HG02623 (cell line): ENCODE results near the gene IL17C.

ENCODE experiments used
- ATAC-seq: cut with Tn5 transposase; IDR thresholded peaks from one replicate; pipeline ENCODE4 v1.9.1; 2021; ENCODE audit warnings: moderate library complexity; ENCODE audit not compliant: unreplicated experiment

The IL17C gene

DNA sequence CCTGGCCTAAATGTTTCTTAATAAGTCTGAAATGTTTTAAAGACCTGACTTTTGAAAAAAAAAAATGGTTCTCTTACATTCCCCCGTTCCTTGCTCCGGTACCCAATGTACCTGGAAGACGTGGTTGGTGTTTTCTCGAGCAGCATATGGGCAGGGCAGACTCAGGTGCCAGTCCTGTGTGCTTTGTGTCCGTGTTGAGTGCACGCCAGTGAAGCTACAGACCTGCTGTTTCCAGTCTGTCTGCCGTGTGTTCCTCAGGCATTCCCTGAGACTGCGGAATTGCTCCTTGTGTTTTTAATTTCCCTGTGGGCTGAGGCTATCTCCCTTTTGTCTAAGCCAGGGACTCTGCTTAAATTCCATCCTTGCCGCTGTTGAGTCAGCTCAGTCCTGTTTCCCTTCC is 11.7 kb upstream of the IL17C start:
- ATAC-seq = no peak

DNA sequence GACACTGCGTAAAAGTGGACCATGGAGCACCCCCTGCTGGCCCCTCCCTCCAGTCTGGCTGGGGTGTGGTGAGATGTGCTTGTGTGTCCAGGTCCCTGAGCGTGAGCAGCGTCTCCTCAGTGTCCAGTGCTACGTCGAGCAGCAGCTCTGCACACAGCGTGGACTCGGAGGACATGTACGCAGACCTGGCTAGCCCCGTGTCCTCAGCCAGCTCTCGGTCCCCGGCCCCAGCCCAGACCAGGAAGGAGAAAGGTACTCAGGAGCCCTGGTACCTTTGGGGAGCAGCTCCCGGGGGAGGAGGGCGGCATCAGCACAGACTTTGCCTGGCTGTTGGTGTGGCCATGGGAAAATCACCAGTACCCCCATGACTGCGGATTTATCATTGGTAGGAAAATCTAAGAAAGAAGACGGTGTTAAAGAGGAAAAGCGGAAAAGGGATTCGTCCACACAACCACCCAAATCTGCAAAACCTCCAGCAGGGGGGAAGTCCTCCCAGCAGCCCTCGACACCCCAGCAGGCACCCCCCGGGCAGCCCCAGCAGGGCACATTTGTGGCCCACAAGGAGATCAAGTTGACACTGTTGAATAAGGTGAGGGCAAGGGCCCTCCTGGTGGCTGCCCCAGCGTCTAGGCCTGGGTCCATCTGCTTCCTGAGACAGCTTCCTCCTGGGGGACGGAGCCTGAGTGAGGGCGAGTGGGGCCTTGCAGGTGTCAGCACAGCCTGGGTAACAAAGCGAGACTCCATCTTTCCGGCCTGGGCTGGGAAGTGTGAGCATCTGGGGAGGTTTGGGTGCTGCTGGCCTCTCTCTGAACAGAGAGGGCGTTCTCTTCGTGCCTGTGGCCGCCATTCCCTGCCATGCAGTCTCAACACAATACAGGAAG is 10.6 kb upstream of the IL17C start:
- ATAC-seq = no peak

DNA sequence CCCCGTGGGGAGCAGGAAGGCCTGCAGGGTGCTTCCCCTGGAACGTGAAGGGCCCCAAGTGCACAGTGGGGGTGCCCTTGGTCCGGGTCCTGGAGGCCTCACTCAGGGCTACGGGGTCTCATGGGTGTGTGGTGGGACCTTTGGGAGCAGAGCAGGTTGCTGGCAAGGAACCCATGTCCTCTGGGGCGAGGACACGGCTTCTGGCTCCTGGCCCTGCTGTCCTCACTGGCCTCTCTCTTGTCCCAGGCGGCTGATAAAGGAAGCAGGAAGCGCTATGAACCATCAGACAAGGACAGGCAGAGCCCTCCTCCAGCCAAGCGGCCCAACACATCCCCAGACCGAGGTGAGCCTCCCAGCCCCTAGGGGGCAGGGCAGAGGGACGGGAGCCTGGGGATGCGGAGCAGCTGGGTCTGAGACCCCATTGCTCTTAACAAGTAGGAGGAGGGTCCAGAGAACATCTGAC is 9.8 kb upstream of the IL17C start:
- ATAC-seq = no peak

DNA sequence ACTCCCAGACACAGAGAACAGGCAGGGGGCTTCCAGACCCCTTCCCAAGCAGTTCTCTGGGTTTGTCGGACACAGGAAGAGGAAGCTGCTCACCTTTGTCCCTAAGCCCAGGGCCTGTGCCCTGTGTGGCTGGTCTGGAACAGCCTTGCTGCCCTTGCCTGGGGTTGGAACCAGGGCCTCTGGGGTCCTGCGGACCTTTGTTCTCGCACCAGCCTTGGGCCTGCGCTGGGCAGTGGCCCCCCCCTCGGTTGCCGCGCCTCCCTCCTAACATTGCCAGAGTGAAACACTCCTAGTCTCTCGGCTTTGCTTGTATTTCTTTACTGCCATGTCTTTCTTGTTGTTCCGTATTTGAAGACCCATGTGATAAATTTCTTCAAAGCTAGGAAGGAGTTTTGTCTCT is 8.5 kb upstream of the IL17C start:
- no peak for ATAC-seq

DNA sequence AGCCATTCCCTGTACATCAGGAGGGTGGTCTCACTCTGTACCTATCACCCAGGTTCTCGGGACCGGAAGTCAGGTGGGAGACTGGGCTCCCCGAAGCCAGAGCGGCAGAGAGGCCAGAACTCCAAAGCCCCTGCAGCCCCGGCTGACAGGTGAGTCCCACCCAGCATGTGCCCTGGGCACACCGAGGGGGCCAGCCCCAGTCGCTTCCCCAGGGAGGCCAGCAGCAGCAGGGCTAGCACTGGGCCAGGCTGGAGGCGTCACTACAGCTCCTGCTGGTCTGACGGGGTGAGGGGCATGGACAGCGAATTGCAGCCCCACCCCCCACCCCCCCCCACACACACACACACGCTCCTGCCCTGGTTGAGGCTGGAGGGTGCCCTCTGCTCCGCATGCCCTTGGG is 7.9 kb upstream of the IL17C start:
- no peak for ATAC-seq

DNA sequence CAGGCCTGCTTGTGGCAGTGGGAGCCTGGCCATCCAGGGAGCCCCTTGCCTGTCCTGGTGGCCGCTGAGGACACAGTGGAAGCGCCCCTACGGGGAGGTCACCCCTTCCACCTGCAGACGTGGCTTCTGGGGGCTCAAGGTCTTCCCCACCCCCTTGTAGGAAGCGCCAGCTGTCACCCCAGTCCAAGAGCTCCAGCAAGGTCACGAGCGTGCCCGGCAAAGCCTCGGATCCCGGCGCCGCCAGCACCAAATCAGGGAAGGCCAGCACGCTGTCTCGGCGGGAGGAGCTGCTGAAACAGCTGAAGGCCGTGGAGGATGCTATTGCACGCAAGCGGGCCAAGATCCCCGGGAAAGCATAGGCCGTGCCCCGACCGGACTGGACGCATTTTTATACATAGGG is 7.4 kb upstream of the IL17C start:
- no peak for ATAC-seq

DNA sequence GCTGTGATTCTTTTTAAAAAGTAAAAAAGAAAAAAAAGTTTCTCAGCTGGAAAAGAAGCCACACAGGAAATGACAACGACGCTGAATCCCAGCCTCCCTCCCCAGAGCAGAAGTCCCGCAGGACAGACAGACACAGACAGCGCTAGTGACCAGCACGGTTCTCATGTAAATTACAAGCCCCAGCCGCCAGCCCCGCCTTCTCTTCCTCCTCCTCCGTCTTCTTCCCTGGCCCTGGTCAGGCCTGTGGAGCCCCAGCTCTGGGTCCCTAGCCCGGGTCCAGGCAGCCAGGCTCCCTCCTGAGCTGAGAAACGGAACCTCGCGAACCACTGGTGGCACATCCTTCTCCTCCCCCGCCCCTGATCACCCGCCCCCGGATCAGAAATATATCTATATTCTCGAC is 7.0 kb upstream of the IL17C start:
- no peak for ATAC-seq

DNA sequence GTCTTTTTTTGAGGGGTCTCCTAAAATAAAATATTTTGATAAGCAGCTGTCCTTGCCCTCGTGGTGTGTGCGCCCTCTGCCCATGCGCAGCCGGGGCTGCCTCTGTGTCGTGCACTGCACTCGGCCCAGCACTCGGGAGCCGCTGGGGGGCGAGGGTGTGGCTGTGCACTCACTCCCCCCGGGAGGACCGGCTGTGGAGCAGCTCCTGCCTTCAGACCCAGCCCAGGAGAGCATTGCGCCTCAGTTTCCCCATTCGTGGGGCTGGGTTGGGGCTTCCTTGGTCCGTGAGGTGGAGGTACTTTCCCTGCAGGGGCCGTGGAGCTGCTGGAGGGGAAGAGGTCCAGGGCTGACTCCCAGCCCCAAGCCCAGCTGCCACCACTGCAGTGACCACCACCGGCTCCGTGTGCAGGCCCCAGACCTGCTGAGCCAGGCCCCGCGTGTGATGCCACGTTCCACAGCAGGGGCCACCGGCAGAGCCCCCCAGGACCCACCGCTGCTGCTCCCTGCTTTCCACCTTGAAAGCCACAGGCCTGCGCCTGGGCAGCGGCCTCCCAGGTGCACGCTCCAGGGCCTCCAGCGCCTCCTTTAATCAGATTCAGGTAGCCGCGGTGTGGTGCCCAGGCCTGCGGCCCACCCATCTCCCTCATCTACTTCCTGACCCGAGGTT is 6.3 kb upstream of the IL17C start:
- ATAC-seq = no peak

DNA sequence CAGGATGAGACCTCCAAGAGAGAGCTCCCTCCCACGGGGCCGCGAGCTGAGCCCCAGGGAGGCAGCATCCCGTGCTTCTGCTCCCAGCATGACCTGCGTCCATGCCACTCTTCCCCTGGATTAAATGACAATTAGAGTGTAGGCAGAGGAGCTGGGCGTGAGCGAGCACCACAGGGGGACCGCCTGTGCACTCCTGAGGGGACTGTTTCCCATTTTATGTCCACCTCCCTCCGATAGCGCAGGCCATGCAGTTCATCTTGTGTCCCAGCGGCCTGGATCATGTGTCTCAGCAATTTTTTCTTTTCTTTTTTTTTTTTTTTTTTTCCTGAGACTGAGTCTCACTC is 5.8 kb upstream of the IL17C start:
- ATAC-seq = no peak

DNA sequence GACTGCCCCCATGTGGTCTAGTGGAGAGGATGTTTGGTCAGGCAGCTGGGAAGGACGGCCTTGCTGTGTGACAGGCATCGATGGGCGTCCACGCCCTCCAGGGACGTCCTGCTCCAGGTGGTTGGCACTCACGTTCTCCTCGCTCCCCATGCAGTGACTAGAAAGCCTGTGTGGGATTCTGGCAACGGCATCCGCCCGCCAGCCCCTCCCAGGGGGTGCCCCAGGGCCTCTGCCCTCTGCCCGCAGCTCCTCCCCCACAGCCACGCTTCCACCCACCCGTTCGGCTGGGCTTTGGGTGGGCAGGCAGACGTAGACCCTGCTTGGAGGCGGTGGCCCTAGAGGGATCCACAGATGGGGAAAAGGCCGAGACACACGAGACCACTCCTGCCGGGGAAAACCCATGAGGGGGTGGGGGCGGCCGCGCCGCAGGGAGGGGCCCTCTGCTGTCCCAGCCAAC is 4.7 kb upstream of the IL17C start:
- peak; percentile 16 for ATAC-seq

DNA sequence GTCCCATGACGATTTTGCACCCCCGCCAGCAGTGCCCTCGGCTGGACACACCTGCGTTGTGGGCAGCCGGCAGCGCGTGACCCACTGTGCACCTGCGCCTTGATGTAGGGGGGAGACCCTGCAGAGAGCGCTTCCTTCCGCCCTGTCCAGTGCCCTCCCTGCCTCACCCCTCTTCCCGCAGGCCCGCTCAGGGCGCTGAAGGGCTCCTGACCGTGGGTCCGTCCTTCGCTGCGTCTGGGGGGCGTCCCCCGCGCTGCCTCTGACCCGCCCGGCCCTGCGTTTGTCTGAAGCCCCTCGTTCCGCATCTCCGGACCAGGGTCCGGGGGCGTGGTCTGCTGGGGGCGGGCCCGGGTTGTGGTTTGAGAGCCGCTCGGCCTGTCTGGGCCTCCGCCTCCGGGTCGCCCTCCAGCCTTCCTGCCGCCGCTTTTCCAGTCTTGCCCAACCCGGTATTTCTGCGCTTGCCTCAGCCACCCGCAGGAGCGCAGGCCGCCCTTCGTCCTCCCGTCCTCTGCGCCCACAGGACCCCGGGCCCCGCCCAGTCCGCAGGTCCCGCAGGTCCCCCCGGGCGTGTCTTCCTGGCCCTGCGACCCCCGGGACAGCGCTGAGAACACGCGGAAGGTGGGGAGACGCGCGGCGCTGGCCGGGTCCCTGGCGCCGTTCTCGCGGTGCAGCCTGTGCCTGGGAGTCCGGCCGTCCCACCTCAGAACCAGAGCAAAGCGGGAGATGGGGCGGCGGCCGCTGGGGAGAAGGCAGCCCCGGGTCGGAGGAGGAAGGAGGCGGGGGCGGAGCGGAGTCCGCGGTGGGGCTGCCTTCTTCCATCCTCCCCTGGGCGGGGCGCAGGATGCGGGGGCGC is 4.0 kb upstream of the IL17C start:
- ATAC-seq = peak; percentile 46

DNA sequence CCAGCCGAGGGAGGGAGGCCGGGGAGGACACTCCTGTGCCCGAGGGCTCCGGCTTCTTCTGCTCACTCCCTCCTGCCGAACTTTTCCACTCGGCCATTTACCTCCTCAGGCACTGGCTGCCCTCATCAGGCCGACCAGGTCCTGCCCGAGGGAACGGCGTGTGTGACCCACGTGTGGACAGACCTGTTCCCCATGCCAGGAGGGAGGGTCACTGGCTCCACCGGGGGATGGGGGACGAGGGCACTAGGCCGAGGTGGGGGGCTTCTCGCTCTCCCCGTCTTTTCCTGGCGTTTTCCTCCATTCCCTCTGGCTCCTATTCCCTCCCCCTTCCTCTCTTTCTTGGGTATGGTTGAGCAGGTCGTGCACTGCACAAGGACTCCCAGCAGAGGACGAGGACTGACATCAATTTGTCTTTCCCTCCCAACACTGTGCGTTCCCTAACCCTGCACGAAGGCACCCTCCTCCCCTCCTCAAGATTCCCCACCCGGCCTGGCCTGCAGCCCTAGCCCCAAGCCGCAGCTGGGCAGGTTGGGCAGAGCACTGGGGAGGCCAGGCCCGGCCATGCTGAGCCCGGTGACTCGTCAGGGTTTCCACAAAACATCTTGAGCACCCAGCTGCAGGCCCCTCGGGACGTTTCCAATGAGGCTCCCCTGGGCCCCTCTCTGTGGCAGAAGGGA is 3.2 kb upstream of the IL17C start:
- no peak for ATAC-seq

DNA sequence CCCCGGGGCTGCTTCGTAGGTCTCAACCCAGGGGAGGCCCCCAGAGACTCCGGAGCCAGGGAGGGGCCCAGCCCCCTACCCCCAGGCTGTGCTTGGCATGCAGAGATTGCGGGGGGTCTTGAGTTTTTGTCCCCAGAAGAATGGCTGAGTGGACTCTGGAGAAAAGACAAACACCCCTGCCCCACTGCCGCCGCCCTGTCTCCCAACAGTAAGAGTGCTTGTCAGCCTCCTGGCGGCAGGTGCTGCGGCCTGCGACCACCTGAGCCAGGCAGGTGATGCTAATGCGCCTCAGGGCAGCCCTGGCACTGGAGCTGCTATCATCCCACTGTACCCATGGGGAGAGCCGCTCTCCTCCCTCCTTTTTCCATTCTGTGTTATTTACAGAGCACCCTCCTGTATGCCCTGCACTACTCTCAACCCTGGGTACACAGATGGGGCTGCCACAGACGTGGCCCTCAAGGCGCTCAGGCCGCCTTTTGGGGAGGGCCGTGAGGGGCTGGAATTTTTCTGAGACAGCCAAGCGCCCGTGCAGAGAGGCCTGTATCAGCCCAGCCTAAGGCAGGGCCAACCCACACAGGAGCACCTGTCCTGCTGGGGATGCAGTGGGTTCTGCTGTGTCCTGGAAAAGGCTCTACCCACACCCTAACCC is 2.6 kb upstream of the IL17C start:
- no peak for ATAC-seq

DNA sequence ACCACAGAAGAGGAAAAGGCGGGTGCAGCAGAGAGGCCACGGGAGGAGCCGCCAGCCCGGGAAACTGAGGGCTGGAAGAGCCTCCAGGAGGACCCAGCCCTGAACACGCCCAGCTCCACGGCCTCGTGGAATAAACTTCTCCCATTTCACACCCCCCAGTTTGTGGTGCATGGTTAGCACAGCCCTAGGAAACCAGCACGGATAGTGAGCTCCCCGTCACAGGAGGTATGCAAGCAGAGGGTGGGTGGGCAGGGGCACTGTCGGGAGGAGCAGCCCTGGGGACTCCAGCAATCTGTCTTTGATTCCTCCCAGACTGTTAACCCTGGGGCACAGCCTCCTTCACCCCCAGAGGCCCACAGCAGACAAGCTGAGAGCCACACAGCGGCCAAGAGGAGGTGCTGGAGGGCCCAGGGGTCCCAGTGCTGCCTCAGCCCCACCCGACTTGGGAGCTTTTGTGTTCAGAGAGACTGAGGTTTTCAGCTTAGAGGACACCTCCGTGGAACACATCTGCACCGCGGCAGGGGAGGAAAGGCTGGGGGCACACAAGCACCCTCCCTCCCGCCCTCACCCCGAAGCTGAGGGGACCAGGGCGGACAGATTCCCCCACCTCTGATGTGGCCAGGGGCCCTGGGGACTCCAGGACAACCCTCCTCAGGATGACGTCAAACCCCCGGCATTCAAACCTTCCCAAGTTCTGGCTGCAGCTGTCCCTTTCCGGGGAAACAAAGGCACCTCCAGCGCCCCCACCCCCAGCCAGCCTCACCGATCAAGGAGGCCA is 1.7 kb upstream of the IL17C start:
- ATAC-seq = no peak

DNA sequence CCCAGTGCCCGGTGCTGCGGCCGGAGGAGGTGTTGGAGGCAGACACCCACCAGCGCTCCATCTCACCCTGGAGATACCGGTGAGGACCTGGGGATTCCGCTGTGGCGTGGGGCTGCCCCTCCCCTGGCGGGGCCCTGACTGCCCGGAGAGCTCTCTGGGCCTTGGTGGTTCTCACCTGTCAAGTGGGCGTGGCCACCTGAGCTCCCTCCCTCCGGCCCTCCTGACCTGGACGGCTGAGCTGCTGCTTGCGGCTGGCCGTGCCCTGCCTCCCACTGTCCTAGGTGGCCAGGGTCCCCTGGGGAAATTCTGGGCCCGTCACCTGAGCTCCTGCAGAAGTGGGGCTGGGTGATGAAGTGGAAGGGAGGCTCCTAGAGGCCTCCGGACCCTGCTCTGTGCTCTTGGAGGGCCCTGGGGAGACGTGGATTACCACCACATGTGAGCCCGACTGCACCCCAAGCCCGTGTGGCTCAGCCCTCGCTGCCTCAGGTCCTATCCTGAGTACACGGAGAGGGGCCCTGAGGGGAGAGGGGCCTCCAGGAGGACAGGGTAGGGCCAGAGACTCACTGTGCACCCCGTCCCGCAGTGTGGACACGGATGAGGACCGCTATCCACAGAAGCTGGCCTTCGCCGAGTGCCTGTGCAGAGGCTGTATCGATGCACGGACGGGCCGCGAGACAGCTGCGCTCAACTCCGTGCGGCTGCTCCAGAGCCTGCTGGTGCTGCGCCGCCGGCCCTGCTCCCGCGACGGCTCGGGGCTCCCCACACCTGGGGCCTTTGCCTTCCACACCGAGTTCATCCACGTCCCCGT is 1.1 kb downstream of the IL17C start:
- ATAC-seq = no peak

DNA sequence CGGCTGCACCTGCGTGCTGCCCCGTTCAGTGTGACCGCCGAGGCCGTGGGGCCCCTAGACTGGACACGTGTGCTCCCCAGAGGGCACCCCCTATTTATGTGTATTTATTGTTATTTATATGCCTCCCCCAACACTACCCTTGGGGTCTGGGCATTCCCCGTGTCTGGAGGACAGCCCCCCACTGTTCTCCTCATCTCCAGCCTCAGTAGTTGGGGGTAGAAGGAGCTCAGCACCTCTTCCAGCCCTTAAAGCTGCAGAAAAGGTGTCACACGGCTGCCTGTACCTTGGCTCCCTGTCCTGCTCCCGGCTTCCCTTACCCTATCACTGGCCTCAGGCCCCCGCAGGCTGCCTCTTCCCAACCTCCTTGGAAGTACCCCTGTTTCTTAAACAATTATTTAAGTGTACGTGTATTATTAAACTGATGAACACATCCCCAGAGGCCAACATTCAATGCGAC is 1.7 kb downstream of the IL17C start:
- ATAC-seq = no peak

DNA sequence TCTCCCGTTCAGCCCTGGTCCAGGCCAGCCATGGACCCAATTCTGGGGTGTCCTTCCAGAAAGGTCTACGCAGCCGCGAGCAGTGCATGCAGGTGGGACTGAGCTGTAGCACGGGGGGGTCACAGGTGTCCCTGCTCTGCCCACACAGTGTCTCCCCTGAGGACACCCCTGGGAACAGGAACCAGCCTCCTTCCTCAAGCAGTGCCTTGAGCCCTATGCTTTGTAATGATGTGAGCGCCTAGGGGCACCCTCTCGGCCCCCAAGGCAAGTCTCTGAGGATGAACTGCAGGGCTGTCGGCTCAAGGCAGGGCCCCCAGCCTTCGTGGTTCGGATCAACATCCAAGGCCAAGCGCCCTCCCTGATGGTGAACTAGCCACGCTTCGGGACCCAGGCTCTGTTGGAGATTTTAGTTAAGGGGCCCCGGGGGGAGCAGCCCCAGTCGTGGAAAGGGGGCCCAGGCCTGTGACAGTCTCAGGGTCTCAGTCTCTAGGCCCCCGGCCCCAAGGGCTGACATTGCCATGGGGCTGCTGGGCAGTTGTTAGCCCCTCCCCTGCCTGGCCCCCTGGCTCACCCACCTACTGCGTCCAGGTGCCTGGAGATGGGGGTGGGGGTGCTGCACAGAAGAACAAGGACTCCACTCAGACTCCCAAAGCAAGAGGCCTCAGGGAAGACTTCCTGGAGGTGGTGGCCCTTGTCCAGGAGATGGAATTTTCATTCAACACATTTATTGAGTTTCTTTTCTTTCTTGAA is 2.3 kb downstream of the IL17C start:
- no peak for ATAC-seq
